ENCODE results near the gene LTBP2. TPM values are rescaled to one million over a fixed set of nuclear protein-coding genes. Genes with fewer than 3 reads are reported as not detected.

The LTBP2 gene
- total and polyA plus RNA-seq, 2 of the 13 experiments (the other 11 are each of a cell fraction or from before 2014, with no cell fraction given): 0.20 to 0.41 TPM

DNA sequence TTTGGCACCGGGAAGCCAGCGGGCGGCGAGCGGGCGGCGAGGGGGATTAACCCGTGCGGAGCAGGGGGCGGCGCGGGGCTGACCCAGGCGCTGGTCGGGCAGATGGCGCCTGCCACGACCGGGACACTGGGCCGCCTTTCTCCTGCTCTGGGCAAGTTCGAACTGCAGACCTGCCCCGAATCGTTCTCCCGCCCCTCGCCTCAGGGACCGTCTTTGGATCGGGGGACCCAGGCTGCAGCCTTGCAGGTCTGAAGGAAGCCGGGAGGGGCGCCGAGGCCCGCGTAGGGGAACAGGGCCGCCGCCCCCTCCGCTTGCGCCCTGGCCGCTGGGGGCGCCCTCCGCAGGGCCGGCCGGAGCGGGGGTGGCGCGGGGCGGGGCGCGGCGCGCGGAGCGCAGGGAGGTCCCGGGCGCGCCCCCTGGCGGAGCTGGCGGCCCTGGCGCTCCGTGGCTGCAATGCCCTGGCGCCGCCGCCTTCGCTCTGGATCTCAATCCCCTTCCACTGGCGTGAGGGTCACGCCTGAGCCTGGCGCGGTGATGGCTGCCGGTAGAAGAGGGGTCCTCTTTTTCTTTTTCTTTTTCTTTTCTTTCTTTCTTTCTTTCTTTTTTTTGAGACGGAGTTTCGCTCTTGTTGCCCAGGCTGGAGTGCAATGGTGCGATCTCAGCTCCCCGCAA lies 449 bp upstream of the LTBP2 start (continued):
- TF ChIP-seq, protein P1, sequence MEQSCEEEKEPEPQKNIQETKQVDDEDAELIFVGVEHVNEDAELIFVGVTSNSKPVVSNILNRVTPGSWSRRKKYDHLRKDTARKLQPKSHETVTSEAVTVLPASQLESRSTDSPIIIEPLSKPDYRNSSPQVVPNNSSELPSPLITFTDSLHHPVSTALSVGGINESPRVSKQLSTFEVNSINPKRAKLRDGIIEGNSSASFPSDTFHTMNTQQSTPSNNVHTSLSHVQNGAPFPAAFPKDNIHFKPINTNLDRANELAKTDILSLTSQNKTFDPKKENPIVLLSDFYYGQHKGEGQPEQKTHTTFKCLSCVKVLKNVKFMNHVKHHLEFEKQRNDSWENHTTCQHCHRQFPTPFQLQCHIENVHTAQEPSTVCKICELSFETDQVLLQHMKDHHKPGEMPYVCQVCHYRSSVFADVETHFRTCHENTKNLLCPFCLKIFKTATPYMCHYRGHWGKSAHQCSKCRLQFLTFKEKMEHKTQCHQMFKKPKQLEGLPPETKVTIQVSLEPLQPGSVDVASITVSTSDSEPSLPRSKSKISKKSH (CRISPR knock-in tag; IDR thresholded peaks at IDR 0.05; ENCODE audit: borderline replicate concordance): no peak
- TF ChIP-seq, protein P2, sequence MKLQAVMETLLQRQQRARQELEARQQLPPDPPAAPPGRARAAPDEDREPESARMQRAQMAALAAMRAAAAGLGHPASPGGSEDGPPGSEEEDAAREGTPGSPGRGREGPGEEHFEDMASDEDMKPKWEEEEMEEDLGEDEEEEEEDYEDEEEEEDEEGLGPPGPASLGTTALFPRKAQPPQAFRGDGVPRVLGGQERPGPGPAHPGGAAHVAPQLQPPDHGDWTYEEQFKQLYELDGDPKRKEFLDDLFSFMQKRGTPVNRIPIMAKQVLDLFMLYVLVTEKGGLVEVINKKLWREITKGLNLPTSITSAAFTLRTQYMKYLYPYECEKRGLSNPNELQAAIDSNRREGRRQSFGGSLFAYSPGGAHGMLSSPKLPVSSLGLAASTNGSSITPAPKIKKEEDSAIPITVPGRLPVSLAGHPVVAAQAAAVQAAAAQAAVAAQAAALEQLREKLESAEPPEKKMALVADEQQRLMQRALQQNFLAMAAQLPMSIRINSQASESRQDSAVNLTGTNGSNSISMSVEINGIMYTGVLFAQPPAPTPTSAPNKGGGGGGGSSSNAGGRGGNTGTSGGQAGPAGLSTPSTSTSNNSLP (IDR thresholded peaks at IDR 0.05; ENCODE audit: low read depth, low read length): no peak
- TF ChIP-seq, protein P3, sequence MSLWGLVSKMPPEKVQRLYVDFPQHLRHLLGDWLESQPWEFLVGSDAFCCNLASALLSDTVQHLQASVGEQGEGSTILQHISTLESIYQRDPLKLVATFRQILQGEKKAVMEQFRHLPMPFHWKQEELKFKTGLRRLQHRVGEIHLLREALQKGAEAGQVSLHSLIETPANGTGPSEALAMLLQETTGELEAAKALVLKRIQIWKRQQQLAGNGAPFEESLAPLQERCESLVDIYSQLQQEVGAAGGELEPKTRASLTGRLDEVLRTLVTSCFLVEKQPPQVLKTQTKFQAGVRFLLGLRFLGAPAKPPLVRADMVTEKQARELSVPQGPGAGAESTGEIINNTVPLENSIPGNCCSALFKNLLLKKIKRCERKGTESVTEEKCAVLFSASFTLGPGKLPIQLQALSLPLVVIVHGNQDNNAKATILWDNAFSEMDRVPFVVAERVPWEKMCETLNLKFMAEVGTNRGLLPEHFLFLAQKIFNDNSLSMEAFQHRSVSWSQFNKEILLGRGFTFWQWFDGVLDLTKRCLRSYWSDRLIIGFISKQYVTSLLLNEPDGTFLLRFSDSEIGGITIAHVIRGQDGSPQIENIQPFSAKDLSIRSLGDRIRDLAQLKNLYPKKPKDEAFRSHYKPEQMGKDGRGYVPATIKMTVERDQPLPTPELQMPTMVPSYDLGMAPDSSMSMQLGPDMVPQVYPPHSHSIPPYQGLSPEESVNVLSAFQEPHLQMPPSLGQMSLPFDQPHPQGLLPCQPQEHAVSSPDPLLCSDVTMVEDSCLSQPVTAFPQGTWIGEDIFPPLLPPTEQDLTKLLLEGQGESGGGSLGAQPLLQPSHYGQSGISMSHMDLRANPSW (CRISPR knock-in tag; IDR thresholded peaks at IDR 0.05; ENCODE audit: borderline replicate concordance): no peak
- TF ChIP-seq PHF8 (CRISPR knock-in tag; IDR thresholded peaks at IDR 0.05) (peak; percentile 46; the same call in 1 of the 2 replicates), SAP130 (CRISPR knock-in tag; IDR thresholded peaks at IDR 0.05; ENCODE audit: low read depth) (0 out of 2 replicates have a peak, but pooled peaks have one; percentile 3), RAD51 (IDR thresholded peaks at IDR 0.05; ENCODE audit: borderline replicate concordance) (no peak), KDM5B (CRISPR knock-in tag; IDR thresholded peaks at IDR 0.05; ENCODE audit: borderline replicate concordance) (peak; percentile 7; the same call in 1 of the 2 replicates), DMAP1 (CRISPR knock-in tag; IDR thresholded peaks at IDR 0.05) (no peak), ZNF292 (CRISPR knock-in tag; IDR thresholded peaks at IDR 0.05; ENCODE audit: borderline replicate concordance, low read depth) (no peak), HOXA9 (CRISPR knock-in tag; IDR thresholded peaks at IDR 0.05; ENCODE audit: borderline replicate concordance) (no peak), UBTF (CRISPR knock-in tag; IDR thresholded peaks at IDR 0.05) (peak; percentile 15; the same call in 1 of the 2 replicates), PHF21A (CRISPR knock-in tag; IDR thresholded peaks at IDR 0.05) (no peak), TFDP1 (CRISPR knock-in tag; IDR thresholded peaks at IDR 0.05; ENCODE audit: borderline replicate concordance) (0 out of 2 replicates have a peak, but pooled peaks have one; percentile 13), HMGXB4 (CRISPR knock-in tag; IDR thresholded peaks at IDR 0.05; ENCODE audit: borderline replicate concordance in 1 of 2, low read depth in 1 of 2) (peak; percentile 84 to 89)
- TF ChIP-seq, protein P4, sequence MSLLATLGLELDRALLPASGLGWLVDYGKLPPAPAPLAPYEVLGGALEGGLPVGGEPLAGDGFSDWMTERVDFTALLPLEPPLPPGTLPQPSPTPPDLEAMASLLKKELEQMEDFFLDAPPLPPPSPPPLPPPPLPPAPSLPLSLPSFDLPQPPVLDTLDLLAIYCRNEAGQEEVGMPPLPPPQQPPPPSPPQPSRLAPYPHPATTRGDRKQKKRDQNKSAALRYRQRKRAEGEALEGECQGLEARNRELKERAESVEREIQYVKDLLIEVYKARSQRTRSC (CRISPR knock-in tag; IDR thresholded peaks at IDR 0.05; ENCODE audit: low read depth): no peak

All from HepG2 (cell line).